ENCODE measurements around the gene PNPLA3. TPM values are rescaled to one million over a fixed set of nuclear protein-coding genes. Genes with fewer than 3 reads are reported as not detected.

Gene PNPLA3
- total and polyA plus RNA-seq, 7 donors = 1.3 TPM; not detected in 6

DNA sequence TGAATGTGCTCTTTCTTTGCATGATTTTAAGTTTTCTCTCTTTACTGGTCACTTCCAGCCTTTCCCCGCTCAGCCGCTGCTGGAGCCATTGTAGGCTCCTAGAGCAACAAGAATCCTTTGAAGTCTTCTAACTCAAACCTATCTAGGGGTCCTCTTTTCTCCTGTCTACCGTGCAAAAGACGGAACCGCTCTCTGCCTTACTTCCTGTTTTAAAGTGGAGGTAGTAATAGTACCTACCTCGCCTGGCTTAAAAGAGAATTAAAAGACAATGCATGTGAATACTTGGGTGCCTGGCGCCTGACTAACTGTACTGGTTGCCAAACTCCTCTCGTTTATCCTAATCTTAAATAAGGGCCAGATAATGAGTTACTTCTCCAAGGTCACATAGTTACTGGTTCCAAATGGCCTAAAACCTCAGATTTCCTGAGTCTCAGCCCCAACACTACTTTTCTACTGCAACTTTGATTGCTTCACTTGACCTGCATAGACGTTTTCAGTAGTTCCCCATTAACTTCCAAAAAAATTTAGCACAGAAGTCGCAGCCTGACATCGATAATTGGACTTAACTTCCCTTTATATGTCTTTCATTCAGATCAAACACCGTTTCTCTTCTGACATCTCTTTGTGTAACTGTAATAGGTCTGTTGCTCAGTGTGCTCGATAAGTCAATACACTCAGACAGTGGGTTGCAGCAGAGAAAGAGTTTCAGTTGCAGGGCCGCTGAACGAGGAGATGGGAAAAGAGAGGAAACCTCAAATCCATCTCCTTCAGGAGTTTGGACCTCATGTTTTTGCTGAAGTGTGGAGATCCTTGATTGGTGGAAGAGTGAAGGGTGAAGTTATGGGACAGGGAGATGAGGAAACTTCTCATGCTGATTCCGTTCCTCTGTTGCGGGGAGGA lies 32.5 kb downstream of the PNPLA3 start:
- Histone ChIP-seq H3K27ac (peak overlapping the region; percentile 86 to 91 (median 90)), H3K36me3 (no peaks in the 10 kb centered on the region), H3K4me3 (peak overlapping the region; percentile 87 to 97 (median 92)), H3K4me1 (peaks cover 0 to 30% (median 27%) of the 10 kb centered on the region in 4 donors), H3K9me3 (no peaks in the 10 kb centered on the region), H3K27me3 (peaks cover 0 to 7% (median 0%) of the 10 kb centered on the region in 3 donors)
- WGBS, 2 donors = 41 to 44% methylated on average over 17 of the region's 17 CpGs
- TF ChIP-seq POLR2A (IDR thresholded peaks at IDR 0.05) (no peak), EP300 (IDR thresholded peaks at IDR 0.05) (no peak), POLR2AphosphoS5 (IDR thresholded peaks at IDR 0.05) (no peak)
- TF ChIP-seq, protein P1, sequence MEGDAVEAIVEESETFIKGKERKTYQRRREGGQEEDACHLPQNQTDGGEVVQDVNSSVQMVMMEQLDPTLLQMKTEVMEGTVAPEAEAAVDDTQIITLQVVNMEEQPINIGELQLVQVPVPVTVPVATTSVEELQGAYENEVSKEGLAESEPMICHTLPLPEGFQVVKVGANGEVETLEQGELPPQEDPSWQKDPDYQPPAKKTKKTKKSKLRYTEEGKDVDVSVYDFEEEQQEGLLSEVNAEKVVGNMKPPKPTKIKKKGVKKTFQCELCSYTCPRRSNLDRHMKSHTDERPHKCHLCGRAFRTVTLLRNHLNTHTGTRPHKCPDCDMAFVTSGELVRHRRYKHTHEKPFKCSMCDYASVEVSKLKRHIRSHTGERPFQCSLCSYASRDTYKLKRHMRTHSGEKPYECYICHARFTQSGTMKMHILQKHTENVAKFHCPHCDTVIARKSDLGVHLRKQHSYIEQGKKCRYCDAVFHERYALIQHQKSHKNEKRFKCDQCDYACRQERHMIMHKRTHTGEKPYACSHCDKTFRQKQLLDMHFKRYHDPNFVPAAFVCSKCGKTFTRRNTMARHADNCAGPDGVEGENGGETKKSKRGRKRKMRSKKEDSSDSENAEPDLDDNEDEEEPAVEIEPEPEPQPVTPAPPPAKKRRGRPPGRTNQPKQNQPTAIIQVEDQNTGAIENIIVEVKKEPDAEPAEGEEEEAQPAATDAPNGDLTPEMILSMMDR (IDR thresholded peaks at IDR 0.05) = no peak
- intact Hi-C loops (cut with DNase I) = no loop called here
- no peak for DNase-seq

DNA sequence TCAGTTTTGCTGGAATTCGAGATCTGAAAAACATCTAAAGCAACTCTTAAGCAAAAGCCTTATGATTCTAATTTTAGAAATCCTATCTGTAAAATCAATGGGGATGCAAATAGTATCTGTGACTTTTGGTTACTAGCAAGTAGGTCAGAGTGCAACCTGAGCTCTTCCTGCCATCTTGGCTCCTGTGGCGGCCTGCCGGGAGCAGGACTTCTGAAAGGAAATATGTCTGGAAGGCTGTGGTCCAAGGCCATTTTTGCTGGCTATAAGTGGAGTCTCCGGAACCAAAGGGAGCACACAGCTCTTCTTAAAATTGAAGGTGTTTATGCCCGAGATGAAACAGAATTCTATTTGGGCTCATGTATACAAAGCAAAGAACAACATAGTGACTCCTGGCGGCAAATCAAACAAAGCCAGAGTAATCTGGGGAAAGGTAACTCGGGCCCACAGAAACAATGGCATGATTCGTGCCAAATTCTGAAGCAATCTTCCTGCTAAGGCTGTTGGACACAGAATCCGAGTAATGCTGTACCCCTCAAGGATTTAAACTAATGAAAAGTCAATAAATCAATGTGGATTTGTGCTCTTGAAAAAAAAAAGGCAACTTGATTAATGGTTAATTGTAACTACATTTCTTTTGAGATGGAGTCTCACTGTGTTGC lies 33.3 kb downstream of the PNPLA3 start:
- H3K27ac ChIP-seq = peak overlapping the region in 1 of 4 donors; percentile 90
- no peak for DNase-seq
- 60 to 84% methylated on average over 9 of the region's 9 CpGs for WGBS, 2 donors
- H3K4me3 ChIP-seq = no peak overlapping the region
- intact Hi-C loops (cut with DNase I) = no loop called here
- H3K36me3 ChIP-seq = no peaks in the 10 kb centered on the region
- H3K4me1 ChIP-seq = peaks cover 0 to 30% (median 27%) of the 10 kb centered on the region in 4 donors
- peaks cover 0 to 5% (median 0%) of the 10 kb centered on the region in 3 donors for H3K27me3 ChIP-seq
- no peaks in the 10 kb centered on the region for H3K9me3 ChIP-seq
- TF ChIP-seq POLR2A (IDR thresholded peaks at IDR 0.05) (no peak), EP300 (IDR thresholded peaks at IDR 0.05) (no peak), POLR2AphosphoS5 (IDR thresholded peaks at IDR 0.05) (no peak)
- TF ChIP-seq, protein P1 (IDR thresholded peaks at IDR 0.05) = no peak

DNA sequence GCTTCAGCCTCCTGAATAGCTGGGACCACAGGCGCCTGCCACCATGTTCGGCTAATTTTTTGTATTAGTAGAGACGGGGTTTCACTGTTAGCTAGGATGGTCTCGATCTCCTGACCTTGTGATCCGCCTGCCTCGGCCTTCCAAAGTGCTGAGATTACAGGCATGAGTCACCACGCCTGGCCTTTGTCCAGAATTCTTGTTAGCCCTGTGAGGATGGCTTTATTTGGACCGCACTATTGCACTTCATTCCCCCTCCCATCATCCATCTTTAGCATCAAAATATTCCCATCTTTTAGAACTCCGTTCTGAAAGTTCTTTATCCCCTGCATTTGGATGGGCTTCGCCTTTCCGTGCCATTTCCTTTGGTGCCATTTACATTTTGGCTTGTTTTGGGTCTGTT lies 34.3 kb downstream of the PNPLA3 start:
- Histone ChIP-seq H3K9me3 (no peaks in the 10 kb centered on the region), H3K4me1 (peaks cover 0 to 30% (median 27%) of the 10 kb centered on the region in 4 donors), H3K4me3 (no peak overlapping the region), H3K36me3 (no peaks in the 10 kb centered on the region), H3K27ac (no peak overlapping the region), H3K27me3 (no peaks in the 10 kb centered on the region)
- TF ChIP-seq POLR2A (IDR thresholded peaks at IDR 0.05) = no peak
- TF ChIP-seq POLR2AphosphoS5 (IDR thresholded peaks at IDR 0.05) = no peak
- TF ChIP-seq, protein P1 (IDR thresholded peaks at IDR 0.05) = no peak
- TF ChIP-seq EP300 (IDR thresholded peaks at IDR 0.05) = no peak
- 83 to 89% methylated on average over 11 of the region's 11 CpGs for WGBS, 2 donors
- DNase-seq = peak; percentile 19
- intact Hi-C loops (cut with DNase I) = no loop called here

DNA sequence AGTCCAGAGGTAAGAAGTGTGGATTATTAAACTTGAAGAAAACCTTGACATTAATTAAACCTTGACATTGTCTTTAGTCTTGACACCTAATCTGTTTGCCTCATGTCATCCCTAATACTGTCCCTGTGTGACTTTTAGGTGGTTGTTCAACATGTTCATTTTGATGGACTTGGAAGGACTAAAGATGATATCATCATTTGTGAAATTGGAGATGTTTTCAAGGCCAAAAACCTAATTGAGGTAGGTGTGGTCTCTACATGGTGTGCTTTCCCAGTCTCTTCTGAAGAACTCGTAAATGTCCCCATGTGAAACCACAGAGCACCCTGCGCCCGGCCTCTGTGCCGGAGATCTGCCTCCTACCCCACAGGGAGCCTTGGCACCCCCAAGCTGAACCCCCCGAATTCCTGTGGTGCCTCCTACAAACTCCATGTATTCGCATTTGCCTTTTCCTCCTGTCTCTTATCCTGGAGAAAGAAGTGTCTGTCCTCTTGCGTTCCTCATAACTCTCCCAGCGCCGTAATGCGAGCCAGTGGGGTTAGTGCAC lies 40.8 kb downstream of the PNPLA3 start:
- H3K4me3 ChIP-seq = no peak overlapping the region
- no peaks in the 10 kb centered on the region for H3K27me3 ChIP-seq
- H3K4me1 ChIP-seq = no peaks in the 10 kb centered on the region
- no peak overlapping the region for H3K27ac ChIP-seq
- no peak for TF ChIP-seq POLR2A (IDR thresholded peaks at IDR 0.05)
- TF ChIP-seq POLR2AphosphoS5 (IDR thresholded peaks at IDR 0.05) = no peak
- TF ChIP-seq, protein P1 (IDR thresholded peaks at IDR 0.05) = no peak
- TF ChIP-seq EP300 (IDR thresholded peaks at IDR 0.05) = no peak
- H3K9me3 ChIP-seq = no peaks in the 10 kb centered on the region
- DNase-seq = no peak
- WGBS, 2 donors = 96% methylated on average over 10 of the region's 10 CpGs
- H3K36me3 ChIP-seq = peaks cover 29 to 63% (median 50%) of the 10 kb centered on the region in 4 donors
- intact Hi-C loops (cut with DNase I) = no loop called here
